Kidney (tissue), 14 donors: ENCODE data around the gene MYH14. TPM values are rescaled to one million over a fixed set of nuclear protein-coding genes. Genes with fewer than 3 reads are reported as not detected.

Experiments
- DNase-seq, 5 donors: peaks; one replicate each; pipeline ENCODE4 v3.0.0-alpha.2; 2013 to 2020
- FAIRE-seq: peaks from 2 replicates; lab custom pipeline; 2012; peaks lifted over from hg19 to GRCh38; lab: Jason Lieb, UNC
- H3K27ac ChIP-seq, 2 donors: one replicate each; pipeline ENCODE4 v1.7.0; 2013; ENCODE audit warnings: low read depth in 2 of 2, low read length in 2 of 2, inconsistent platforms in 1 of 2
- H3K27me3 ChIP-seq: one replicate; pipeline ENCODE4 v1.7.1; 2013; ENCODE audit warnings: low read length, inconsistent platforms; ENCODE audit not compliant: control insufficient read depth, insufficient read depth
- H3K36me3 ChIP-seq, 3 donors: one replicate each; pipeline versions ENCODE4 v1.7.0 to v1.7.1; 2013; ENCODE audit warnings: low read length in 3 of 3, control low read depth in 1 of 3, inconsistent platforms in 1 of 3; ENCODE audit not compliant: insufficient read depth in 3 of 3, control insufficient read depth in 2 of 3
- H3K4me1 ChIP-seq, 3 donors: one replicate each; pipeline versions ENCODE4 v1.7.0 to v1.7.1; 2013; ENCODE audit warnings: low read length in 3 of 3, inconsistent platforms in 1 of 3, low read depth in 1 of 3; ENCODE audit not compliant: control insufficient read depth in 2 of 3, insufficient read depth in 2 of 3
- H3K4me3 ChIP-seq, 3 donors: one replicate each; pipeline versions ENCODE4 v1.7.0 to v1.8.1; 2013; ENCODE audit warnings: low read length in 3 of 3, control low read depth in 1 of 3, inconsistent platforms in 1 of 3
- H3K9ac ChIP-seq, 3 donors: one replicate each; pipeline versions ENCODE4 v1.7.0 to v1.7.1; 2013; ENCODE audit warnings: low read length in 3 of 3, control low read depth in 1 of 3, inconsistent platforms in 1 of 3
- H3K9me3 ChIP-seq, 3 donors: one replicate each; pipeline versions ENCODE4 v1.7.0 to v1.7.1; 2013; ENCODE audit warnings: low read length in 3 of 3, control low read depth in 1 of 3, inconsistent platforms in 1 of 3; ENCODE audit not compliant: control insufficient read depth in 2 of 3, insufficient read depth in 1 of 3
- CTCF ChIP-seq: IDR thresholded peaks from 3 replicates; pipeline ENCODE4 v1.5.1; 2012; ENCODE audit warnings: mild to moderate bottlenecking, moderate library complexity, borderline replicate concordance; ENCODE audit not compliant: insufficient read depth; ENCODE audit errors: extremely low read depth
- intact Hi-C: fragments of 100-400 bp; cut with DNase I; formaldehyde crosslinking; loops from one replicate; pipeline ENCODE4 v1.11.1; 2022
- polyA plus RNA-seq: library from polyadenylated mRNA; stranded (reverse); fragments of 350-450 nt; fragmentation: Illumina TruSeq; extraction: RNeasy Lipid Tissue Mini Kit (QIAGEN cat#74804); gene quantifications from one replicate; pipeline ENCODE4 v1.2.3, GENCODE V29; 2014; ENCODE audit warnings: low read depth, low replicate concordance; ENCODE audit not compliant: insufficient read depth
- total RNA-seq: library from RNA; stranded (reverse); fragmentation: NEBNext Ultra II Directional; extraction: Animal tissue kit (Norgen Biotek cat#: 25700); gene quantifications from one replicate; pipeline ENCODE4 v1.2.1, GENCODE V29; 2021
- donor health status: control.
- donor health status: control.
- donor health status: control.
- donor health status: control.
- donor health status: control.
- donor health status: DM: yes; HTN: yes; CAD: no.
- donor health status: Normal renal cell carcinoma (clear cell type).

MYH14 gene
- total and polyA plus RNA-seq, 2 donors from 2014 or later: 23.9 to 81.4 TPM

- Histone ChIP-seq H3K4me3 (no peak overlapping the region), H3K36me3 (peaks cover 0 to 3% (median 0%) of the 10 kb centered on the region in 3 donors), H3K4me1 (no peaks in the 10 kb centered on the region), H3K27ac (peak overlapping the region in 1 of 2 donors; percentile 22), H3K9me3 (no peaks in the 10 kb centered on the region), H3K9ac (no peak overlapping the region), H3K27me3 (no peaks in the 10 kb centered on the region)
- DNase-seq: peak; percentile 82 to 95 (median 84)
- TF ChIP-seq CTCF: no peak
- intact Hi-C loops: no loop called here
- no peak for FAIRE-seq
Measured at GRCh38 chr19:50214699-50215543, 11.5 kb downstream of the MYH14 start.

GRCh38 chr19:50215820-50216219 lies 12.4 kb downstream of the MYH14 start:
- Histone ChIP-seq H3K36me3 (peaks cover 0 to 3% (median 0%) of the 10 kb centered on the region in 3 donors), H3K27ac (no peak overlapping the region), H3K9ac (no peak overlapping the region), H3K4me3 (no peak overlapping the region), H3K27me3 (no peaks in the 10 kb centered on the region), H3K4me1 (no peaks in the 10 kb centered on the region), H3K9me3 (no peaks in the 10 kb centered on the region)
- intact Hi-C loops: no loop called here
- no peak for FAIRE-seq
- DNase-seq: no peak
- no peak for TF ChIP-seq CTCF

GRCh38 chr19:50221087-50221486 lies 17.7 kb downstream of the MYH14 start:
- DNase-seq: no peak
- peaks cover 0 to 7% (median 5%) of the 10 kb centered on the region in 3 donors for H3K36me3 ChIP-seq
- FAIRE-seq: no peak
- H3K27ac ChIP-seq: no peak overlapping the region
- no peak overlapping the region for H3K9ac ChIP-seq
- TF ChIP-seq CTCF: no peak
- H3K9me3 ChIP-seq: no peaks in the 10 kb centered on the region
- H3K4me1 ChIP-seq: no peaks in the 10 kb centered on the region
- no peak overlapping the region for H3K4me3 ChIP-seq
- no peaks in the 10 kb centered on the region for H3K27me3 ChIP-seq
- intact Hi-C loops: no loop called here
